GM18502 (cell line): ENCODE results near the gene NANS.
A peak's percentile ranks its signal among the peaks of the same experiment; 100 is the strongest.
"Not testable (repeated sequence)": the region's sequence is repeated elsewhere in the genome, so short reads cannot be mapped to it uniquely, and the experiment has no call there.

Experiments
- ATAC-seq: cut with Tn5 transposase; IDR thresholded peaks from one replicate; pipeline ENCODE4 v1.9.1; 2021; ENCODE audit warnings: mild to moderate bottlenecking; ENCODE audit not compliant: unreplicated experiment, poor library complexity

The NANS gene

DNA sequence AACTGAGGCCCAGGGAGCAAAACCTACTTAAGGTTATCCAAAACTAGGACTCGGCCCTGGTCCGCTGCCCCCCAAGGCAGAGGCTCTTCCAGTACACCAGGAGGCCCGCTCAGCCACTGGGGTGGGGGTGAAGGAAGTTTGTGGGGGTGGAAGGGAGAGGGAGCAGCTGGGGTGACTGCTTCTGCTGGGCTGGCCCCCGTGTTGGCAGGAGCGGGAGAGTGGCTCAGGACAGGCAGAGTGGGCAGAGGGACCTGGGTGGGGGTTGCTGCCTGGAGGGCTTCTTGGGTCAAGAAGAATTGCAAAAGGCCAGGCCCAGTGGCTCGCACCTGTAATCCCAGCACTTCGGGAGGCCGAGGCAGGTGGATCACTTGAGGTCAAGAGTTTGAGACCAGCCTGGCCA lies 70.7 kb downstream of the NANS start:
- ATAC-seq = no peak

DNA sequence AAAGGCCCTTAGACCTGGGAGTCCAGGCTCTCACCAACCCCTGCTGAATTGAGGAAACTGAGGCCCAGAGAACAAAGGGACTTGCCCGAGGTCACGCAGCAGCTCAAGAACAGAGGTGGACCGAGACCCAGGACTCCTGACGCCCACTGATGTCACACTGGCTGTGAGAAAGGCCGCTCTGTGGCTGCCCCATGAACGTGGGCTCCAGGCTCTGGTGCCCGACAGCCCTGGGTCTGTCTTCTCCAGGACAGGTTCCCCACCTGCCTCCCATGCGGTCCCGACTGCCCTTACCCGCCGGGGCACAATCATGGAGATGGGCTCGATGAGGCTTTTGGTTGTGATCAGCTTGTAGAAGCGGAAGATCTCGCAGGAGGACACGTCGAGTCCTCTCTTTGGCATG lies 71.8 kb downstream of the NANS start:
- ATAC-seq = no peak

DNA sequence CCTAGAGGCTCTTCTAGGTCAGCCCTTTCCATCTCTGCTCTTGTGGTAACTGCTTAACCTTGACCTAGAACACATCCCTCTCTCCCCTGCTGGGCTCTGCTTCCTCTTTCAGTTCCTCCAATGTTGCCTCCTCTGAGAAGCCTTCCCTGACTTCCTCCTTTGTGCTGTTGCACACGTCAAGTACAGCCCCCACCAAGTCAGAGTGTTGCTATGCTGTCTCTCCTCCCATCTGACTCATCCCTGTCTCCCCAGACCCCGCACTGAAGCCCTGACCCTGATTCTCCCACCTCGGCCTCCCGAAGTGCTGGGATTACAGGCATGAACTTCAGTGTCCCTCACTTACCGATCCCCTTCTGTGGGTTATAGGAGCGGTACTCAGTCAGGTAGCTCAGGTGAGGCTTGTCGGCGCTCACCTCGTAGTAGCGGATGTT lies 72.9 kb downstream of the NANS start:
- peak; percentile 67 for ATAC-seq

DNA sequence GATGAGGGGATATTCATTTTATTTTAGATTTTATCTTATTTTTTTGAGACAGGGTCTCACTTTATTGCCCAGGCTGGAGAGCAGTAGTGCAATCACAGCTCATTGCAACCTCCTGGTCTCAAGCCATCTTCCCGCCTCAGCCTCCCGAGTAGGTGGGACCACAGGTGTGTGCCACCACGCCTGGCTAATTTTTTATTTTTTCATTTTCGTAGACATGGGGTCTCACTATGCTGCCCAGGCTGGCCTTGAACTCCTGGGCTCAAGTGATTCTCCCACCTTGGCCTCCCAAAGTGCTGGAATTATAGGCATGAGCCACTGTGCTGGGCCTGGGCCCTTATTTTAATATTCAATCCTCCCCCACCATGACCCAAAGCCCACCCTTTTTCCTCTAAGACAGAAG lies 73.5 kb downstream of the NANS start:
- ATAC-seq = not testable (repeated sequence)

DNA sequence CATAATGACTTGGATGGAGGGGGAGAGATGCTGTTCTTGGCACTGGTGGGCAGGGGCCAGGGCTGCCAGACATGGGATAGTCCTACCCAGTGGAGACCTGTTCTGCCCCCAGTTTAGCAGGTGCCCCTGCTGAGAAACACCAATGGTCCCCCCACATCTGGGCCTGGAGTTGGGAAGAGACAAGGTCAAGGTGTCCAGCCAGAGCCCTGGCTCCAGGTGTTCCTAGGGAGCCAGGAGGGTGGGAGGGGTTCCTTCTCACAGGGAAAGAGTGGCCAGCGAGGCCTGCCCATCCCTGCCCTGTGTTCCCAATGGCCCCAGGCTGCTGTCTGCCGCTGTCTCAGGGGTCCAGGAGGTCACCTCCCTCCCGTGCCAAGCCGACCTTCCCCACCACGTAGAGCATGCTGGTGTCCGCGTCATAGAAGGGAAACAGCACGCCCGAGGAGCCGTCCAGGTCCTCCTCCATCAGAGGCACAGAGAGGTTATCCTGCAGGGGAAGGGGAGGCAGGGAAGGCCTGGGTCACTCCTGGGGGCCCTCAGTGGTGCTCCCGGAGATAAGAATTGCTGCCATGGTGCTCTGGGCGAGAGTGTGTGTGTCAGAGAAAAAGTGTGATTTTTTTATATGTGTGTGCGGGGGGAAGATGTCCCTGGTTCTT lies 74.2 kb downstream of the NANS start:
- ATAC-seq = no peak

DNA sequence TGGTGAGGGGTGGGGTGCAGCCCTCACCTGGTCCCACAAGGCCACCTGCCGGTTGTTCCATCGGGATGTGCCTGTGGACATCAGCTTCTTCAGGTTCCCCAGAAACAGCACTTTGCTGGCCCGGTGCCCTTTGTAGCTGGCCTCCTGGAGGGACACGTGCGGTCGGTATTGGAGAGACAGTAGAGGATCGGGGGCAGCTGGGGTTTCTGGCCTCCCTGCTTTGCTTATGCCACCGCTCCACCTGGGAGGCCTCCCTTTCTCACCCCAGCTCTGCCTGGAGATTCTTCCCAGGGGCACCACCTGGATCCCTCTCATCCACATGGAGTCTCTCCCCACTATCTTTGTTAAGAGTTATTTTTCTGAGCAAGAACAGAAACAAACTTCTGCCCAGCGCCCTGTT lies 75.6 kb downstream of the NANS start:
- no peak for ATAC-seq
